GM18873 (cell line): Measurements from ENCODE around the gene NCLN.
"Not testable (repeated sequence)": the region's sequence is repeated elsewhere in the genome, so short reads cannot be mapped to it uniquely, and the experiment has no call there.

Experiments
- ATAC-seq: cut with Tn5 transposase; IDR thresholded peaks from one replicate; pipeline ENCODE4 v1.9.1; 2021; ENCODE audit warnings: mild to moderate bottlenecking, moderate library complexity, moderate number of reproducible peaks; ENCODE audit not compliant: unreplicated experiment, low FRiP score

The NCLN gene

GRCh38 chr19:3216874-3217273, 31.1 kb downstream of the NCLN start:
- ATAC-seq = no peak

DNA sequence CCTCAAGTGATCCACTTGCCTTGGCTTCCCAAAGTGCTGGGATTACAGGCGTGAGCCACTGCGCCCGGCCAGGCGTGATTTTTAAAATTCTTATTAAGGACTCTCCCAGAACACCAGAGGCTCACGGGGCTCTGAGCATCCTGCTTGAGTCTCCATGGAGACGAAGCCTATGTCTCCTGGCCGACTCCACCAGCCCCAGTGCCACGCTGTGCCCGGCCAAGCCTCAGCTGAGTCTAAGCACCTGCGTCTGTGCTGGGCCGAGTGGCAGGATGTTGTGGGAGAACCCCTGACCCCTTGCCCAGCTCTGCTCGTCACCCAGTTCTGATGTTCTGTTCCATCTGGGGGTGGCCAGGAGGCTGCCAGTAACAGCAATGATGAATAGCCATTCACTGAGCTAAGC, 34.8 kb downstream of the NCLN start:
- ATAC-seq = no peak

GRCh38 chr19:3221576-3221975, 35.8 kb downstream of the NCLN start:
- not testable (repeated sequence) for ATAC-seq

DNA sequence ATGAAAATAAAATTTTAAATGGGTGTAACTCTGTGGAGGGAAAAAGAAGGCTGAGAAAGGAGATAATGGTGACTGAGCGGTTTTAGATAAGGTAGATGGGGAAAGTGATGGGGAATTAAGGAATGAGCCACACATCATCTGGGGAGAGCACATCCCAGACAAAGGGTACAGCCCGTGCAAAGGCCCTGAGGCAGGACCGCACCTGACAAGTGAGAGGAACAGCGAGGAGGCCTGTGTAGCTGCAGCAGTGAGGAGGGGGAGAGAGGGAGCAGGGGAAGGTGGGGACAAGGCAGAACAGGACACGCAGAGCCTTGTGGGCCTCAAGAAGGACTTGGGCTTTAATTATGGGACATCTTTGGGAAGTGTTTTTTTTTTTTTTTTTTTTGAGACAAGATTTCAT, 37.0 kb downstream of the NCLN start:
- no peak for ATAC-seq

DNA sequence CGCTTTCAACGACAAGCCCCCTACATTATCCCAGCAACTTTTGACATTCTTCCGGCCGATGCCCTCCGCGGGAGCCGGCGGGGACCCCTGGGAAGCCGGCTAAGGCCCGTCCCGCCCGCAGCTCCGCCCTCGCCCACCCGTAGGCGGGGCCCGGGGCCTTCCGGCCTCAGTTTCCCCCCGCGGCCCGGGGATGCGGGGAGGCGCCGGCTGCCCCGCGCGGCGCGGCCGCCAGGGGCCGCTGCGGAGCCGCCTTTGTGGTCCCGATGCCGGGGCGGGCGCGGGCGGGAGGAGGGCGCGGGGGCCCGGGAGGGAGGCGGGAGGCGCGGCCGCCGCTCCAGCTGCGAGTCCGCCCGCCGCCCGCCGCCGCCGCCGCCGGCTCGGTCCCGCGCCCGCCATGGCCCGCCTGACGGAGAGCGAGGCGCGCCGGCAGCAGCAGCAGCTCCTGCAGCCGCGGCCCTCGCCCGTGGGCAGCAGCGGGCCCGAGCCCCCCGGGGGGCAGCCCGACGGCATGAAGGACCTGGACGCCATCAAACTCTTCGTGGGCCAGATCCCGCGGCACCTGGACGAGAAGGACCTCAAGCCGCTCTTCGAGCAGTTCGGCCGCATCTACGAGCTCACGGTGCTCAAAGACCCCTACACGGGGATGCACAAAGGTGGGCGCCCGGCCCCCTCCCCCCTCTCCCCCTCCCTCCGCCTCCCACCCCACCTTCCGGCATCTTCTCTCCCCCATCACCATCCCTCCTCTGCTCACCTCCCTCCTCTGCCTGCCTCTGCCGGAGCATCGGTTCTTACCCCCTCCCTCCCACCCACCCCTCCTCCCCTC, 38.8 kb downstream of the NCLN start, which contains the start of gene CELF5:
Gene CELF5, plus strand, starts transcription at position 316 of the 823 bp plus-strand sequence. Its CDS starts 79 bp downstream, at position 395.
- ATAC-seq = no peak

DNA sequence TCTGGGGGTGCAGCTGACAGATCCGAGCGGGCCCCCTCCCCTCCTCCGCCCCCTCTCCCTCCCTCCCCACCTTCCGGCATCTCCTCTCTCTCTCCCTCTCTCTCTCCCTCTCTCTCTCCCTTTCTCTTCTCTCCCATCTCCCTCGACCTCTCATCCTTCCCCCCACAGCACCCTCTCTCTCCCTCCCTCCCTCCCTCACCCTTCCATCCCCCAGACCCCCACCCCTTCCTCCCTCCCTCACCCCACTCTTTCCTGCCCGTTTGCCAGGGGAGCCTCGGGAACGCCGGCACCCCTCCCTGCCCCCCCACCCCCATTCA, 39.4 kb downstream of the NCLN start:
- no peak for ATAC-seq

- no peak for ATAC-seq
Measured at GRCh38 chr19:3225677-3226093, 40.0 kb downstream of the NCLN start.

- no peak for ATAC-seq
Measured at GRCh38 chr19:3227054-3227626, 41.4 kb downstream of the NCLN start.

DNA sequence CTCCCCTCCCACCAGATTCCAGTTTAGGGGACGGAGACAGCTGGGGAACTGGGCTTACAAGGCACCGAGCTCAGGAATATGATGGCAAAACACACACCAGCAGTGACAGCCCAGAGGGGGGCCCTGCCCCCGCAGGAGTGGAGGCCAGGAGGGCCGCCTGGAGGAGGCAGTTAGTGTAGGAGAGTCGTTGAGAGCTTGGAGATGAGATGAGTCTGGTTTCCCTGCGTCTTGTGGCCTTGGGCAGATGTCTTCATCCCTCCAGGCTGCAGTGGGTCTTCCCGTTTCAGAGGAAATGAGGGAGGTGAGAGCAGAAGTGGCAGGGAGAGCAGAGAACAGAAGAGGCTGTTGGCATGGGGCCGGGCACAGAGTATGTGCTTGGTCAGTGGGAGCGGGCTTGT, 43.6 kb downstream of the NCLN start:
- ATAC-seq = no peak

- no peak for ATAC-seq
Measured at GRCh38 chr19:3229888-3230496, 44.3 kb downstream of the NCLN start.

- ATAC-seq = no peak
Measured at GRCh38 chr19:3231288-3231687, 45.6 kb downstream of the NCLN start.

- ATAC-seq = no peak
Measured at GRCh38 chr19:3233116-3233515, 47.4 kb downstream of the NCLN start.

DNA sequence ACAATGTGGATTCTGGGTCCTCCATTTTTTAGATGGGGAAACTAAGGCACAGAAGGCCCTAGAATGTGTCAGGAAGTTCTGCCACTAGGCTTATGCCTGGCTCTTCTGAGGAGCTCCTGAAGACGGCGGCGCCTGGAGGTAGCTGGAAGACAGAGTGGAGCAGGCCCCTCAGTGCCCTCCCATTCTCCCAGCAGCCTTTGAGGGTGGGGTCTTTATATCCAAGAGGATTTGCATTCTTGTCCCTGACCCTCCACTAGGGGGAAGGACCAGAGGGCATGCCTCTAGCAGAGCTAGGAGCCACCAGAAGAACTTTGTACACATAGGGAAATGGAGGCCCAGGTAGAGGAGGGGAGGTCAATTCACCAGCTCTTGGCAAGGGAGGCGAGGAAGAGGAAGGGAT, 48.1 kb downstream of the NCLN start:
- ATAC-seq = no peak

DNA sequence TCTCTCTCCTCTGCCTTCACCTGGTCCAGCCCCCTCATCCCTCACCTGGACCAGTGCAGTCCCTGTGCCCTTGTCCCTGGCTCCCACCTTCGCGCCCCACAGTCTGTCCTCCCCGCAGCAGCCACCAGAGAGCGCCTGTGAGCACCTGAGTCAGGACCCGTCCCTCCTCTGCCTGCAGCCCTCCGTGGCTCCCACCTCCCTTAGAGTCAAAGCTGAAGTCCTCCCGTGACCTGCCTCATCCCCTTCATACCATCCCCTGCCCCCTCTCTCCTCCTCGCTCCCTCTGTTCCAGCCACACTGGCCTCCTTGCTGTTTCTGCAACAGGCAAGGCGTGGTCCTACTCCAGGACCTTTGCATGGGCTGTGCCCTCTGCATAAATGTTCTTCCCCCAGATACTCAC, 49.1 kb downstream of the NCLN start:
- no peak for ATAC-seq

DNA sequence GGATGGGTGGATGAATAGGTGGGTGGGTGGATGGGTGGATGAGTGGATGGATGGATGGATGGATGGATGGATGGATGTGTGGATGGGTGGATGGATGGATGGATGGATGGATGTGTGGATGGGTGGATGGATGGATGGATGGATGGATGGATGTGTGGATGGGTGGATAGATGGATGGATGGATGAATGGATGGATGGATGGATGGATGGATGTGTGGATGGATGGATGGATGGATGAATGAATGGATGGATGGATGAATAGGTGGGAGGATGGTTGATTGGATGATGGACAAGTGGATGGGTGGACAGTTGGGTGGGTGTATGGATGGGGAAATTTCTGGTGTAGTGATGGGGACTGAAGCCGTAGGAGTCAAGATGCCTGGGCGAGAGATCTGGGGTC, 49.9 kb downstream of the NCLN start:
- not testable (repeated sequence) for ATAC-seq

DNA sequence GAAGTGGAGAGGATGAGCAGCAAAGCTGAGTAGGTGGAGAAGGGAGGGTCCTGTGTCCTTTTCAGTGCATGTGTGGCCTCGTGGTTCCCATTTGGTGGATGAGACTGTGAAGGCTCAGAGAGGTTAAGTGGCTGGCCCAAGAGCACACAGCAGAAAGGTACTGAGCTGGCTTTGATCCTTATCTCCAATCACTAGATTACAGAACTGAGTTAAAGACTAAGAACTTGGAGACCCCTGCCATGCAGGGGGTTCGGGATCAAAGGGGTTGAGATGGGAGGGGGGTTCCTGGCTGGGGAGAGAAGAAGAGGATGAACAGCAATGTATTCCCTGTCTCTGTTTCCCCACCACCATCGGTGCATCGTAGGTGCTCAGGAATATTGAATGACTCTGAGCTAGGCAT, 50.5 kb downstream of the NCLN start:
- no peak for ATAC-seq

DNA sequence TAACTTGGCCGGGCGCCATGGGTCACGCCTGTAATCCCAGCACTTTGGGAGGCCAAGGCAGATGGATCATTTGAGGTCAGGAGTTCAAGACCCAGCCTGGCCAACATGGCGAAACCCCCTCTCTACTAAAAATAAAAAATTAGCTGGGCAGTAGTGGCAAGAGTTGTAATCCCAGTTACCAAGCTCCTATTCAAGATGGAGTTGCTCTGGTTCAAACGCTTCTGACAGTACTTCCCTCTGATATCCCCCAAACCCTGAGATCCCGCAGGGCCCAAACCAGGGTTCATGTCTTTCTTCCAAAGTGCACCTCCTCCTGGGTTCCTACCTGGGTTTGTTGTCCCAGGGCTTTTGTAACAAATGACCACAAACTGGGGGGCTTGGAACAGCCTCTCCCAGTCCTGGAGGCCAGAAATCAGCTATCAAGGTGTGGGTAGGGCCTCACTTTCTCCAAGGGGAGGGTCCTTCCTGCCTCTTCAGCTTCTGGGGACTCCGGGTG, 52.4 kb downstream of the NCLN start:
- no peak for ATAC-seq

GRCh38 chr19:3239367-3239766, 53.6 kb downstream of the NCLN start:
- ATAC-seq = no peak

- ATAC-seq = no peak
Measured at GRCh38 chr19:3243819-3244700, 58.3 kb downstream of the NCLN start.

GRCh38 chr19:3245050-3245449, 59.3 kb downstream of the NCLN start:
- ATAC-seq = no peak
